Heart left ventricle (tissue), 16 donors: ENCODE results near the gene MYO1B. TPM values are rescaled to one million over a fixed set of nuclear protein-coding genes. Genes with fewer than 3 reads are reported as not detected.

ENCODE experiments used
- ATAC-seq, 4 donors: fragments of 200-7000 bp; cut with Tn5 transposase; one replicate each; pipeline ENCODE4 v1.9.1; 2020 to 2022; ENCODE audit warnings: moderate library complexity in 4 of 4, mild to moderate bottlenecking in 3 of 4, moderate number of reproducible peaks in 1 of 4
- DNase-seq, 5 donors: peaks; one replicate each; pipeline ENCODE4 v3.0.0-alpha.2; 2020
- H3K27ac ChIP-seq, 12 donors: fragments of 200-600 bp; sonication (generic) in 4 of 12; one replicate each; pipeline versions ENCODE4 v1.5.0 to v1.8.0; 2016 to 2022; ENCODE audit warnings: mild to moderate bottlenecking in 2 of 12
- H3K27me3 ChIP-seq, 9 donors: fragments of 200-600 bp; sonication (generic) in 2 of 9; one replicate each; pipeline versions ENCODE4 v1.5.1 to v1.8.0; 2016 to 2022; ENCODE audit warnings: mild to moderate bottlenecking in 3 of 9
- H3K36me3 ChIP-seq, 9 donors: fragments of 200-600 bp; sonication (generic) in 2 of 9; one replicate each; pipeline versions ENCODE4 v1.5.0 to v1.8.0; 2018 to 2022; ENCODE audit warnings: mild to moderate bottlenecking in 2 of 9
- H3K4me1 ChIP-seq, 12 donors: fragments of 200-600 bp; sonication (generic) in 4 of 12; one replicate each; pipeline versions ENCODE4 v1.5.0 to v1.8.0; 2016 to 2022; ENCODE audit warnings: mild to moderate bottlenecking in 3 of 12
- H3K4me3 ChIP-seq, 12 donors: fragments of 200-600 bp; sonication (generic) in 4 of 12; one replicate each; pipeline versions ENCODE4 v1.5.0 to v1.8.0; 2017 to 2022; ENCODE audit warnings: mild to moderate bottlenecking in 9 of 12, moderate library complexity in 4 of 12
- H3K9me3 ChIP-seq, 12 donors: fragments of 200-600 bp; sonication (generic) in 4 of 12; one replicate each; pipeline versions ENCODE4 v1.5.0 to v1.8.0; 2016 to 2022; ENCODE audit warnings: mild to moderate bottlenecking in 1 of 12
- CTCF ChIP-seq, 12 donors: fragments of 200-600 bp; sonication (generic) in 4 of 12; IDR thresholded peaks; one replicate each; pipeline versions ENCODE4 v1.5.0 to v1.8.0; 2018 to 2022; ENCODE audit warnings: antibody characterized with exemption in 12 of 12, mild to moderate bottlenecking in 5 of 12
- POLR2A ChIP-seq, 2 donors: fragments of 450-650 bp; IDR thresholded peaks; one replicate each; pipeline ENCODE4 v1.6.1; 2017; ENCODE audit warnings: antibody characterized with exemption in 2 of 2, mild to moderate bottlenecking in 2 of 2, moderate library complexity in 2 of 2
- WGBS, 4 donors: extraction: QIAGEN DNeasy Blood & Tissue Kit in 2 of 4; methylation state at CpG; one replicate each; pipeline versions ENCODE4 v1.1.5 to v1.1.7; 2013 to 2018; 5-methylcytosine and 5-hydroxymethylcytosine counted together
- intact Hi-C, 10 donors: fragments of 100-400 bp; cut with DNase I; formaldehyde crosslinking; loops; one replicate each; pipeline versions ENCODE4 v1.11.1 to v1.14.2; 2022
- polyA plus RNA-seq, 2 donors: library from polyadenylated mRNA; stranded (reverse); fragments of 200-250 nt; gene quantifications; one replicate each; pipeline ENCODE4 v1.2.3, GENCODE V29; 2013
- total RNA-seq, 9 donors: library from RNA; depleted of rRNA in 2 of 9; stranded (reverse); fragments of >200 nt in 2 of 9; fragmentation: NEBNext Ultra II Directional in 3 of 9; extraction: Animal tissue kit (Norgen Biotek cat#: 25700) in 3 of 9; gene quantifications; one replicate each; pipeline versions ENCODE4 v1.1.0 to v1.2.4, GENCODE V29; 2016 to 2023
- donor health status: ischemic (EF 13 %, LVEDD 7.1; RV severe dilation, severe dysfunction).
- donor health status: healthy with polysubstance abuse.
- donor health status: DM: no; HTN: yes; CAD: no.
- donor health status: DM: no; HTN: no; CAD: no.
- donor health status: ischemic (EF 25% LVEDD 6.9; RV normal size, moderate dysfunction).
- donor health status: ischemic (EF 25% LVEDD 5.7; RV mildly dilated, moderate dysfunction).
- donor health status: healthy.
- donor health status: DM: yes; HTN: yes; CAD: no.
- donor health status: ischemic (EF 35%, LVEDD 5.7; RV mildly dilated, moderate dysfunction).
- donor health status: nonischemic (EF 11% LVEDD 7.7; RV severe dilation, severe dysfunction).
- donor health status: DM: yes; HTN: yes; CAD: no.
- donor health status: PGD.
- donor health status: ischemic (EF 29% LVEDD 5.4; RV normal size, mild dysfunction).
- donor health status: nonischemic (EF 23%, LVEDD 6.1; RV moderate dilation, normal function).

The MYO1B gene
- total and polyA plus RNA-seq, 11 donors: 7.8 to 47.3 (median 15.8) TPM

GRCh38 chr2:191213333-191213732 is 31.9 kb upstream of the MYO1B start:
- H3K27me3 ChIP-seq: no peaks in the 10 kb centered on the region
- no peak overlapping the region for H3K27ac ChIP-seq
- DNase-seq (no peak), ATAC-seq (no peak)
- no peak for TF ChIP-seq POLR2A (IDR thresholded peaks at IDR 0.05)
- no peak for TF ChIP-seq CTCF (IDR thresholded peaks at IDR 0.05)
- H3K4me1 ChIP-seq: peaks cover 0 to 11% (median 4%) of the 10 kb centered on the region in 12 donors
- no peak overlapping the region for H3K4me3 ChIP-seq
- peaks cover 0 to 29% (median 8%) of the 10 kb centered on the region in 12 donors for H3K9me3 ChIP-seq
- intact Hi-C loops: no loop called here
- no peaks in the 10 kb centered on the region for H3K36me3 ChIP-seq

GRCh38 chr2:191215230-191215629 is 30.0 kb upstream of the MYO1B start:
- no peak for ATAC-seq
- no peak for DNase-seq
- Histone ChIP-seq H3K9me3 (peaks cover 0 to 24% (median 8%) of the 10 kb centered on the region in 12 donors), H3K27me3 (no peaks in the 10 kb centered on the region), H3K27ac (no peak overlapping the region), H3K4me1 (peaks cover 0 to 16% (median 5%) of the 10 kb centered on the region in 12 donors), H3K36me3 (no peaks in the 10 kb centered on the region), H3K4me3 (no peak overlapping the region)
- no peak for TF ChIP-seq CTCF (IDR thresholded peaks at IDR 0.05)
- TF ChIP-seq POLR2A (IDR thresholded peaks at IDR 0.05): no peak
- 89 to 95% (median 93%) methylated on average over 1 of the region's 1 CpG for WGBS, 4 donors
- intact Hi-C loops: loop anchor here (5.0 kb wide), 6 partner anchors 38 to 307 kb away; no protein-coding TSS in a partner anchor

- no peaks in the 10 kb centered on the region for H3K27me3 ChIP-seq
- peaks cover 0 to 21% (median 8%) of the 10 kb centered on the region in 12 donors for H3K9me3 ChIP-seq
- no peak overlapping the region for H3K27ac ChIP-seq
- ATAC-seq: no peak
- no peaks in the 10 kb centered on the region for H3K36me3 ChIP-seq
- H3K4me3 ChIP-seq: no peak overlapping the region
- no peak for DNase-seq
- intact Hi-C loops: loop anchor here (5.0 kb wide), 6 partner anchors 38 to 307 kb away; no protein-coding TSS in a partner anchor
- peaks cover 0 to 16% (median 5%) of the 10 kb centered on the region in 12 donors for H3K4me1 ChIP-seq
- TF ChIP-seq CTCF (IDR thresholded peaks at IDR 0.05): no peak
- TF ChIP-seq POLR2A (IDR thresholded peaks at IDR 0.05): no peak
These were observed 29.5 kb upstream of the MYO1B start for GRCh38 chr2:191215666-191216065.

- intact Hi-C loops: loop anchor here (5.0 kb wide), 6 partner anchors 40 to 305 kb away; no protein-coding TSS in a partner anchor
- H3K9me3 ChIP-seq: peaks cover 0 to 2% (median 0%) of the 10 kb centered on the region in 12 donors
- DNase-seq: no peak
- no peaks in the 10 kb centered on the region for H3K27me3 ChIP-seq
- no peak for TF ChIP-seq CTCF (IDR thresholded peaks at IDR 0.05)
- peak in 1 of 4 donors; percentile 56 for ATAC-seq
- no peak overlapping the region for H3K4me3 ChIP-seq
- peaks cover 0 to 27% (median 6%) of the 10 kb centered on the region in 12 donors for H3K4me1 ChIP-seq
- WGBS, 4 donors: 18 to 62% (median 31%) methylated on average over 1 of the region's 1 CpG
- H3K27ac ChIP-seq: no peak overlapping the region
- H3K36me3 ChIP-seq: no peaks in the 10 kb centered on the region
These were observed 27.6 kb upstream of the MYO1B start for GRCh38 chr2:191217580-191217979.
